DND-41 (cell line): ENCODE measurements around the gene C16orf86.

Experiments
- ATAC-seq: fragments of 200-7000 bp; cut with Tn5 transposase; 3 replicates; pipeline ENCODE4 v1.9.1; 2021; ENCODE audit warnings: low read depth; ENCODE audit not compliant: insufficient read depth
- DNase-seq: peaks from one replicate; pipeline ENCODE4 v3.0.0-alpha.2; 2020
- H2AFZ ChIP-seq: 2 replicates; pipeline ENCODE4 v1.6.0; 2012; ENCODE audit warnings: low read depth, low read length
- H3K27ac ChIP-seq: 2 replicates; pipeline ENCODE4 v1.5.1; 2012; ENCODE audit warnings: low read length, inconsistent platforms
- H3K27me3 ChIP-seq: fragments of 200-600 bp; sonication (generic); 2 replicates; pipeline ENCODE4 v1.6.0; 2012; ENCODE audit warnings: low read length, mild to moderate bottlenecking, inconsistent platforms; ENCODE audit not compliant: insufficient read depth, poor library complexity
- H3K36me3 ChIP-seq: 2 replicates; pipeline ENCODE4 v1.5.1; 2012; ENCODE audit warnings: low read length, inconsistent platforms; ENCODE audit not compliant: insufficient read depth
- H3K4me1 ChIP-seq: 2 replicates; pipeline ENCODE4 v1.5.1; 2012; ENCODE audit warnings: mild to moderate bottlenecking, low read length; ENCODE audit not compliant: insufficient read depth
- H3K4me2 ChIP-seq: 2 replicates; pipeline ENCODE4 v1.6.0; 2012; ENCODE audit warnings: mild to moderate bottlenecking, moderate library complexity, low read length, inconsistent platforms; ENCODE audit not compliant: insufficient read depth
- H3K4me3 ChIP-seq, 2 experiments: fragments of 200-600 bp in 1 of 2; shearing (Covaris generic) in 1 of 2; 2 replicates each; pipeline ENCODE4 v1.5.1; 2012 to 2016; ENCODE audit warnings: inconsistent platforms in 2 of 2, low read length in 2 of 2, mild to moderate bottlenecking in 2 of 2, low read depth in 1 of 2, moderate library complexity in 1 of 2
- H3K79me2 ChIP-seq: 2 replicates; pipeline ENCODE4 v1.6.0; 2012; ENCODE audit warnings: low read length, inconsistent platforms; ENCODE audit not compliant: insufficient read depth
- H3K9ac ChIP-seq: 2 replicates; pipeline ENCODE4 v1.6.0; 2012; ENCODE audit warnings: low read depth, mild to moderate bottlenecking, inconsistent platforms, low read length, moderate library complexity
- H3K9me3 ChIP-seq: 2 replicates; pipeline ENCODE4 v1.5.1; 2012; ENCODE audit warnings: low read length, moderate library complexity, mild to moderate bottlenecking, inconsistent platforms; ENCODE audit not compliant: insufficient read depth, severe bottlenecking
- H4K20me1 ChIP-seq: 2 replicates; pipeline ENCODE4 v1.6.0; 2012; ENCODE audit warnings: low read length; ENCODE audit not compliant: insufficient read depth
- EZH2 ChIP-seq: IDR thresholded peaks from 3 replicates; pipeline ENCODE4 v1.6.1; 2012; ENCODE audit warnings: borderline replicate concordance, low read depth, mild to moderate bottlenecking, moderate library complexity, low read length, inconsistent platforms; ENCODE audit not compliant: severe bottlenecking
- TF ChIP-seq, protein P1 (sequence below): IDR thresholded peaks from 2 replicates; pipeline ENCODE4 v1.5.1; 2012; ENCODE audit warnings: borderline replicate concordance, low read length, moderate library complexity, mild to moderate bottlenecking; ENCODE audit not compliant: poor library complexity, severe bottlenecking; ENCODE audit errors: extremely low read depth

Gene C16orf86

DNA sequence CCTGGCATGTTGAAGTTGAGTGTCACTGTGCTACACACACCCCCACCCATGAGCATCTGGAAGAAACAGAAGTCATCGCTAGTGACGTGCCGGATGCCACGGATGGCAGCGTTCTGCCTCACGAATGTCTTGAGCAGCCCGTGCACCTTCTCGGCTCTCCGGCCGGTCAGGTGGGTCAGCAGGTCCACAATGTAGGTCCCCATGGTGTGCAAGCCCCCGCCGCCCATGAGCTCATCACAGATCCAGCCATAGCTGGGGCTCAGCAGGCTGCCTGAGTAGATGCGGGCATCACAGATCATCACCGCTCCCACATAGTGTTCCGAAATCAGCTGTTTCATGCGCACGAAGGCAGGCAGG is 8.9 kb downstream of the C16orf86 start:
- Histone ChIP-seq H3K9ac (no peak overlapping the region), H3K79me2 (no peaks in the 10 kb centered on the region), H4K20me1 (no peaks in the 10 kb centered on the region; the same call in 1 of the 2 replicates), H3K27ac (no peak overlapping the region), H3K9me3 (no peaks in the 10 kb centered on the region), H3K4me2 (no peak overlapping the region), H3K27me3 (no peaks in the 10 kb centered on the region), H3K4me1 (no peaks in the 10 kb centered on the region), H2AFZ (no peak overlapping the region), H3K36me3 (peaks cover 24% of the 10 kb centered on the region; the same call in 1 of the 2 replicates), H3K4me3 (no peak overlapping the region)
- DNase-seq (no peak), ATAC-seq (no peak)
- TF ChIP-seq, protein P1, sequence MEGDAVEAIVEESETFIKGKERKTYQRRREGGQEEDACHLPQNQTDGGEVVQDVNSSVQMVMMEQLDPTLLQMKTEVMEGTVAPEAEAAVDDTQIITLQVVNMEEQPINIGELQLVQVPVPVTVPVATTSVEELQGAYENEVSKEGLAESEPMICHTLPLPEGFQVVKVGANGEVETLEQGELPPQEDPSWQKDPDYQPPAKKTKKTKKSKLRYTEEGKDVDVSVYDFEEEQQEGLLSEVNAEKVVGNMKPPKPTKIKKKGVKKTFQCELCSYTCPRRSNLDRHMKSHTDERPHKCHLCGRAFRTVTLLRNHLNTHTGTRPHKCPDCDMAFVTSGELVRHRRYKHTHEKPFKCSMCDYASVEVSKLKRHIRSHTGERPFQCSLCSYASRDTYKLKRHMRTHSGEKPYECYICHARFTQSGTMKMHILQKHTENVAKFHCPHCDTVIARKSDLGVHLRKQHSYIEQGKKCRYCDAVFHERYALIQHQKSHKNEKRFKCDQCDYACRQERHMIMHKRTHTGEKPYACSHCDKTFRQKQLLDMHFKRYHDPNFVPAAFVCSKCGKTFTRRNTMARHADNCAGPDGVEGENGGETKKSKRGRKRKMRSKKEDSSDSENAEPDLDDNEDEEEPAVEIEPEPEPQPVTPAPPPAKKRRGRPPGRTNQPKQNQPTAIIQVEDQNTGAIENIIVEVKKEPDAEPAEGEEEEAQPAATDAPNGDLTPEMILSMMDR, result no peak
- no peak for TF ChIP-seq EZH2

DNA sequence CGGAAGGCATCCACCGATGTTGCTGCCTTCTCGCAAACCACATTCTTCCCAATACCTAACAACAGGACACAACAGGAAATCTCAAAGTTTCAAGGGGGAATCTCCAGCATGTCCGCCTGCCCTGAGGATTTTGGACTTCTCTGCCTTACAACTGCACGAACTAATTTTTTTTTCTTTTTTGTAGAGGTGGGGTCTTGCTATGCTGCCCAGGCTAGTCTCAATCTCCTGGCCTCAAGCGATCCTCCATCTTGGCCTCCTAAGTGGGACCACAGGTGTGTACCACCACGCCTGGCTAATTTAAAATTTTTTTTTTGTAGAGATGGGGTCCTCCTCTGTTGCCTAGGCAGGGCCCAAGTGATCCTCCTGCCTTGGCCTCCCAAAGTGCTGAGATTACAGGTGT is 9.4 kb downstream of the C16orf86 start:
- H3K4me2 ChIP-seq, result no peak overlapping the region
- no peaks in the 10 kb centered on the region; the same call in 1 of the 2 replicates for H4K20me1 ChIP-seq
- TF ChIP-seq EZH2, result no peak
- TF ChIP-seq, protein P1, result no peak
- H3K27ac ChIP-seq, result no peak overlapping the region
- no peak overlapping the region for H3K4me3 ChIP-seq
- no peaks in the 10 kb centered on the region for H3K79me2 ChIP-seq
- no peaks in the 10 kb centered on the region for H3K9me3 ChIP-seq
- no peak overlapping the region for H2AFZ ChIP-seq
- no peak for DNase-seq
- no peak overlapping the region for H3K9ac ChIP-seq
- ATAC-seq, result no peak
- H3K4me1 ChIP-seq, result no peaks in the 10 kb centered on the region
- peaks cover 26% of the 10 kb centered on the region; the same call in 1 of the 2 replicates for H3K36me3 ChIP-seq
- H3K27me3 ChIP-seq, result no peaks in the 10 kb centered on the region

DNA sequence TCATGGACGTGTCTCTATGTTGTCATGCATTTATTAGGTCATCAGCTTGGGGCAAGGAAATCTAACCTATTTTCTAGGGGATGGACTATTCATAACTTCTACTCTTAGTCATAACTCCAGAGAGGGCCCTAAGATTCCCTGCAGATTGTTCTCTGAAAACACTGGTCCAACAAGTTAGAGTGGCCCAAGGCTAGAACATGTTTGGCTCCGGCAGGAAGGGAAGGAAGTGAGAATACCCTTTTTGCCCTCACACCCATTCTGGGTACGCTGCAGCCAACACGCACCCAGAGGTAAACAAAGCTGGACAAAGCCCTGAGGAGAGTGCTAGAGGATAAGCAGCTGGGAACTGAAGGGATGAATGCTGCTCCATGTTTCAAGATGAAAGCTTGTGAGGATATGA is 9.9 kb downstream of the C16orf86 start:
- TF ChIP-seq EZH2, result no peak
- TF ChIP-seq, protein P1, result no peak
- Histone ChIP-seq H3K9me3 (no peaks in the 10 kb centered on the region), H3K4me1 (no peaks in the 10 kb centered on the region), H3K79me2 (no peaks in the 10 kb centered on the region), H3K27me3 (no peaks in the 10 kb centered on the region), H2AFZ (no peak overlapping the region), H3K4me2 (no peak overlapping the region), H4K20me1 (no peaks in the 10 kb centered on the region; the same call in 1 of the 2 replicates), H3K4me3 (no peak overlapping the region), H3K36me3 (peaks cover 31% of the 10 kb centered on the region; the same call in 1 of the 2 replicates), H3K27ac (no peak overlapping the region), H3K9ac (no peak overlapping the region)
- ATAC-seq (no peak), DNase-seq (no peak)

DNA sequence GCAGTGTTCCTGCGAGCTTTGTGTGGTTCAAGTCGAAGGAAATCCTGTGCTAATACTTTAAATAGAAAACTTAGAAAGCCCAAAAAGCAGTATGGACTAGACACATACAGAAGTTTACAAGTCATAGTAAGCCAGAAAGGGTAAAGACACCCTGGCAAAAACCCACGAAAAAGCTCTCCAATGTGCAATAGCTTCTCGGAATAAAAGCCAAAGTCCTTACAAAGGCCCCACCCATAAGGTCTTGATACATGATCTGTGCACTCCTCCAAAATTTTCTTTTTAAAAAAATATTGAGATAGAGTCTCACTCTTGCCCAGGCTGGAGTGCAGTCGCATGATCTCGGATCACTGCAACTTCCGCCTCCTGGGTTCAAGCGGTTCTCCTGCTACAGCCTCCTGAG is 10.3 kb downstream of the C16orf86 start:
- H3K79me2 ChIP-seq, result no peaks in the 10 kb centered on the region
- H3K4me2 ChIP-seq, result no peak overlapping the region
- DNase-seq (no peak), ATAC-seq (no peak)
- H3K36me3 ChIP-seq, result peaks cover 35% of the 10 kb centered on the region; the same call in 1 of the 2 replicates
- TF ChIP-seq, protein P1, result no peak
- TF ChIP-seq EZH2, result no peak
- H3K27ac ChIP-seq, result no peak overlapping the region
- no peak overlapping the region for H3K4me3 ChIP-seq
- no peaks in the 10 kb centered on the region for H3K27me3 ChIP-seq
- no peak overlapping the region for H2AFZ ChIP-seq
- no peaks in the 10 kb centered on the region; the same call in 1 of the 2 replicates for H4K20me1 ChIP-seq
- no peaks in the 10 kb centered on the region for H3K9me3 ChIP-seq
- H3K4me1 ChIP-seq, result no peaks in the 10 kb centered on the region
- H3K9ac ChIP-seq, result no peak overlapping the region
